ENCODE results near the gene TTC7B. TPM values are rescaled to one million over a fixed set of nuclear protein-coding genes. Genes with fewer than 3 reads are reported as not detected.

The TTC7B gene
- total and polyA plus RNA-seq, 2 of the 8 experiments (the other 6 are each of a cell fraction or from before 2014, with no cell fraction given), result 23.7 to 34.0 TPM

- Histone ChIP-seq H3K23ac (ENCODE audit: insufficient read length) (no peak overlapping the region), H4K91ac (replicated peaks; ENCODE audit: insufficient read length, low read length) (peak overlapping the region; percentile 7), H4K8ac (ENCODE audit: extremely low read depth, insufficient read depth, low read length) (no peak overlapping the region), H3K27me3 (replicated peaks in 1 of 4; ENCODE audit: control insufficient read depth in 3 of 4, extremely low read depth in 1 of 4, insufficient read depth in 3 of 4, low read length in 3 of 4) (no peaks in the 10 kb centered on the region; a peak in 1 of 7 replicates), H3K79me2 (ENCODE audit: control insufficient read depth in 1 of 2, insufficient read depth in 2 of 2, low read length in 2 of 2) (no peaks in the 10 kb centered on the region), H3K23me2 (ENCODE audit: low read depth, low read length) (no peaks in the 10 kb centered on the region), H3K56ac (replicated peaks; ENCODE audit: insufficient read length, low read depth, low read length) (no peak overlapping the region), H2BK15ac (ENCODE audit: low read length) (no peak overlapping the region), H2AFZ (ENCODE audit: low read length) (no peak overlapping the region), H3K14ac (ENCODE audit: insufficient read length) (no peak overlapping the region), H3K4me1 (replicated peaks in 1 of 4; ENCODE audit: control insufficient read depth in 3 of 4, insufficient read depth in 4 of 4, low read length in 3 of 4) (no peaks in the 10 kb centered on the region; a peak in 2 of 7 replicates), H3K18ac (ENCODE audit: extremely low read depth, low read length) (no peak overlapping the region), H2BK120ac (replicated peaks; ENCODE audit: low read depth, low read length) (no peak overlapping the region), H3K4me3 (ENCODE audit: extremely low read depth in 1 of 4, insufficient read depth in 2 of 4, low read depth in 3 of 4, low read length in 4 of 4) (no peak overlapping the region), H2BK5ac (ENCODE audit: low read depth, low read length) (no peak overlapping the region), H3K36me3 (ENCODE audit: control insufficient read depth in 2 of 4, insufficient read depth in 4 of 4, low read length in 3 of 4) (no peaks in the 10 kb centered on the region), H3K4ac (replicated peaks; ENCODE audit: insufficient read length, low read depth, low read length) (no peak overlapping the region), H3K4me2 (ENCODE audit: insufficient read depth in 1 of 2, low read depth in 2 of 2, low read length in 2 of 2) (no peak overlapping the region), H3K9me3 (ENCODE audit: insufficient read depth in 2 of 2, low read depth in 1 of 2, low read length in 1 of 2) (no peaks in the 10 kb centered on the region), H4K20me1 (replicated peaks in 1 of 2; ENCODE audit: control insufficient read depth in 1 of 2, insufficient read depth in 2 of 2, low read length in 2 of 2) (no peaks in the 10 kb centered on the region), H3K79me1 (ENCODE audit: low read depth, low read length) (no peaks in the 10 kb centered on the region), H3K9ac (replicated peaks in 1 of 4; ENCODE audit: extremely low read depth in 1 of 4, low read depth in 3 of 4, low read length in 3 of 4) (no peak overlapping the region), H4K5ac (ENCODE audit: insufficient read length, low read depth, low read length) (no peak overlapping the region), H3K27ac (ENCODE audit: low read depth, low read length) (no peak overlapping the region), H2BK12ac (ENCODE audit: low read depth, low read length) (no peak overlapping the region), H2BK20ac (ENCODE audit: low read length) (no peak overlapping the region), H2AK5ac (ENCODE audit: low read depth, low read length) (no peak overlapping the region)
- no peak for TF ChIP-seq SP2 (IDR thresholded peaks at IDR 0.05; ENCODE audit: low read length)
- POLR2A ChIA-PET (ENCODE audit: partially characterized antibody), result no interaction called here
- DNase-seq (ENCODE audit: low read depth in 1 of 2, low spot score in 2 of 2), result no peak
- CTCF ChIA-PET (ENCODE audit: partially characterized antibody), result interaction anchor here (0.7 to 7.5 kb wide), 7 partner anchors 11 to 387 kb away, joined by 3 to 59 read pairs (median 6); no protein-coding TSS in a partner anchor
- FAIRE-seq, result no peak
- 93% methylated on average over 4 of the region's 4 CpGs; no CpG with 5 or more reads in 1 of the 2 experiments for WGBS, 2 experiments (ENCODE audit: extremely low coverage in 1 of 2, insufficient coverage in 1 of 2, insufficient read length in 1 of 2, insufficient replicate concordance in 2 of 2, low coverage in 1 of 2, low lambda C conversion rate in 2 of 2, missing lambda C conversion rate in 1 of 2)
Observed at GRCh38 chr14:90782892-90783291, 33.3 kb downstream of the TTC7B start.
